Measurements from ENCODE around the gene MAPK8IP1. TPM values are rescaled to one million over a fixed set of nuclear protein-coding genes. Genes with fewer than 3 reads are reported as not detected.
A peak's percentile ranks its signal among the peaks of the same experiment; 100 is the strongest.
"Not testable (repeated sequence)": the region's sequence is repeated elsewhere in the genome, so short reads cannot be mapped to it uniquely, and the experiment has no call there.

The MAPK8IP1 gene
- polyA plus RNA-seq, 1 donor from 2014 or later, result 58.8 TPM

DNA sequence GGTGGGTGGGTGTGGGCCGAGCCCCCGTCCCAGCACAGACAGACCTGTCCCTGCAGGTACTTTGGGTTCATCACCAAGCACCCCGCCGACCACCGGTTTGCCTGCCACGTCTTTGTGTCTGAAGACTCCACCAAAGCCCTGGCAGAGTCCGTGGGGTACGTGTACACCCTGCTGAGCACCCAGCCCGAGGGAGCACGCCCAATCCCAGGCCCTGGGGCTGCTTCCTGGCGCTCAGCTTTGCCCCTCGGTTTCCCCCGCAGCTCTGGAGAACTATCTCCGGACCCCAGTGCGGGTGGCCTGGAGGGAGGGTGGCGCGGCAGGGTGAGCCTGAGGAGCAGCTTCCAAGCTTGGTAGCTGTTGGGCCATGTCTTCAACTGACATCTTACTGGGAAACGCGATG lies 19.6 kb downstream of the MAPK8IP1 start:
- no peaks in the 10 kb centered on the region for H3K27me3 ChIP-seq (ENCODE audit: insufficient read depth, low read depth, low read length)
- H3K36me3 ChIP-seq (ENCODE audit: insufficient read depth, low read length), result no peaks in the 10 kb centered on the region
- no peak overlapping the region for H2AFZ ChIP-seq (ENCODE audit: low read depth, low read length)
- TF ChIP-seq SMC3 (conservative IDR thresholded peaks at IDR 0.05; ENCODE audit: poor library complexity) (no peak), POLR2AphosphoS5 (IDR thresholded peaks at IDR 0.05) (no peak), RAD21 (conservative IDR thresholded peaks at IDR 0.05) (no peak), MXI1 (conservative IDR thresholded peaks at IDR 0.05; ENCODE audit: poor library complexity, severe bottlenecking) (no peak), REST (IDR thresholded peaks at IDR 0.05; ENCODE audit: borderline replicate concordance) (no peak), EP300 (conservative IDR thresholded peaks at IDR 0.05; ENCODE audit: poor library complexity, severe bottlenecking) (no peak), EZH2 (IDR thresholded peaks at IDR 0.05; ENCODE audit: borderline replicate concordance, insufficient read depth, low read length, poor library complexity, severe bottlenecking) (no peak), TAF1 (IDR thresholded peaks at IDR 0.05; ENCODE audit: low read depth) (no peak)
- TF ChIP-seq, protein P1, sequence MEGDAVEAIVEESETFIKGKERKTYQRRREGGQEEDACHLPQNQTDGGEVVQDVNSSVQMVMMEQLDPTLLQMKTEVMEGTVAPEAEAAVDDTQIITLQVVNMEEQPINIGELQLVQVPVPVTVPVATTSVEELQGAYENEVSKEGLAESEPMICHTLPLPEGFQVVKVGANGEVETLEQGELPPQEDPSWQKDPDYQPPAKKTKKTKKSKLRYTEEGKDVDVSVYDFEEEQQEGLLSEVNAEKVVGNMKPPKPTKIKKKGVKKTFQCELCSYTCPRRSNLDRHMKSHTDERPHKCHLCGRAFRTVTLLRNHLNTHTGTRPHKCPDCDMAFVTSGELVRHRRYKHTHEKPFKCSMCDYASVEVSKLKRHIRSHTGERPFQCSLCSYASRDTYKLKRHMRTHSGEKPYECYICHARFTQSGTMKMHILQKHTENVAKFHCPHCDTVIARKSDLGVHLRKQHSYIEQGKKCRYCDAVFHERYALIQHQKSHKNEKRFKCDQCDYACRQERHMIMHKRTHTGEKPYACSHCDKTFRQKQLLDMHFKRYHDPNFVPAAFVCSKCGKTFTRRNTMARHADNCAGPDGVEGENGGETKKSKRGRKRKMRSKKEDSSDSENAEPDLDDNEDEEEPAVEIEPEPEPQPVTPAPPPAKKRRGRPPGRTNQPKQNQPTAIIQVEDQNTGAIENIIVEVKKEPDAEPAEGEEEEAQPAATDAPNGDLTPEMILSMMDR (IDR thresholded peaks at IDR 0.05; ENCODE audit: poor library complexity, severe bottlenecking), result no peak
- peaks cover 26% of the 10 kb centered on the region for H3K79me2 ChIP-seq (replicated peaks; ENCODE audit: insufficient read depth, low read length)
- no peak overlapping the region for H3K4me2 ChIP-seq (ENCODE audit: low read length)
- no peak overlapping the region for H3K9ac ChIP-seq (ENCODE audit: low read length)
- peaks cover 3% of the 10 kb centered on the region for H4K20me1 ChIP-seq (ENCODE audit: insufficient read depth)
- no peaks in the 10 kb centered on the region for H3K9me3 ChIP-seq (ENCODE audit: low read length)
- no peak overlapping the region for H3K27ac ChIP-seq (ENCODE audit: low read length)
- H3K4me3 ChIP-seq (ENCODE audit: low read length), result no peak overlapping the region
- H3K9me2 ChIP-seq (ENCODE audit: insufficient read depth, low read length), result no peaks in the 10 kb centered on the region
- H3F3A ChIP-seq (ENCODE audit: insufficient read depth, low read length, poor library complexity, severe bottlenecking), result no peaks in the 10 kb centered on the region

DNA sequence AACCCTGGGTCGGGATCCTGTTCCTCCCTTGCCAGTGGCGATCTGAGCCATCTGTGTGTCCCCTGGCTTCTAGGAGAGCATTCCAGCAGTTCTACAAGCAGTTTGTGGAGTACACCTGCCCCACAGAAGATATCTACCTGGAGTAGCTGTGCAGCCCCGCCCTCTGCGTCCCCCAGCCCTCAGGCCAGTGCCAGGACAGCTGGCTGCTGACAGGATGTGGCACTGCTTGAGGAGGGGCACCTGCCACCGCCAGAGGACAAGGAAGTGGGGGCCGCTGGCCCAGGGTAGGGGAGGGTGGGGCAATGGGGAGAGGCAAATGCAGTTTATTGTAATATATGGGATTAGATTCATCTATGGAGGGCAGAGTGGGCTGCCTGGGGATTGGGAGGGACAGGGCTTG lies 20.1 kb downstream of the MAPK8IP1 start:
- H3K36me3 ChIP-seq (ENCODE audit: insufficient read depth, low read length); H3K27ac ChIP-seq (ENCODE audit: low read length); H3K4me3 ChIP-seq (ENCODE audit: low read length): not testable (repeated sequence)

GRCh38 chr11:45906096-45906682 lies 20.7 kb downstream of the MAPK8IP1 start:
- TF ChIP-seq POLR2AphosphoS5 (IDR thresholded peaks at IDR 0.05), result peak; percentile 3
- no peak for TF ChIP-seq EP300 (conservative IDR thresholded peaks at IDR 0.05; ENCODE audit: poor library complexity, severe bottlenecking)
- Histone ChIP-seq H3K9me2 (ENCODE audit: insufficient read depth, low read length) (no peaks in the 10 kb centered on the region), H3F3A (ENCODE audit: insufficient read depth, low read length, poor library complexity, severe bottlenecking) (no peaks in the 10 kb centered on the region), H3K4me3 (ENCODE audit: low read length) (no peak overlapping the region), H4K20me1 (ENCODE audit: insufficient read depth) (peaks cover 3% of the 10 kb centered on the region), H2AFZ (ENCODE audit: low read depth, low read length) (no peak overlapping the region), H3K9me3 (ENCODE audit: low read length) (no peaks in the 10 kb centered on the region), H3K4me2 (ENCODE audit: low read length) (no peak overlapping the region), H3K27ac (ENCODE audit: low read length) (no peak overlapping the region), H3K9ac (ENCODE audit: low read length) (no peak overlapping the region), H3K36me3 (ENCODE audit: insufficient read depth, low read length) (no peaks in the 10 kb centered on the region), H3K27me3 (ENCODE audit: insufficient read depth, low read depth, low read length) (no peaks in the 10 kb centered on the region), H3K79me2 (replicated peaks; ENCODE audit: insufficient read depth, low read length) (peaks cover 17% of the 10 kb centered on the region)

More for the DNA sequence above, 20.1 kb downstream of the MAPK8IP1 start:
- not testable (repeated sequence) for H2AFZ ChIP-seq (ENCODE audit: low read depth, low read length); H3K9me3 ChIP-seq (ENCODE audit: low read length); H4K20me1 ChIP-seq (ENCODE audit: insufficient read depth); H3K9ac ChIP-seq (ENCODE audit: low read length); H3K4me2 ChIP-seq (ENCODE audit: low read length); H3F3A ChIP-seq (ENCODE audit: insufficient read depth, low read length, poor library complexity, severe bottlenecking); H3K27me3 ChIP-seq (ENCODE audit: insufficient read depth, low read depth, low read length); H3K9me2 ChIP-seq (ENCODE audit: insufficient read depth, low read length)
- peaks cover 23% of the 10 kb centered on the region for H3K79me2 ChIP-seq (replicated peaks; ENCODE audit: insufficient read depth, low read length)
